Erythroblast (primary cell): Measurements from ENCODE around the gene BIRC5.

Experiments used
- GATA1 ChIP-seq: IDR thresholded peaks from 2 replicates; pipeline ENCODE4 v1.6.1; 2011; ENCODE audit warnings: low read depth, mild to moderate bottlenecking, control low read depth, low read length, moderate library complexity
- POLR2A ChIP-seq: IDR thresholded peaks from 2 replicates; pipeline ENCODE4 v1.6.1; 2011; ENCODE audit warnings: mild to moderate bottlenecking, low read length

GRCh38 chr17:78214706-78215061, 631 bp downstream of the BIRC5 start:
- TF ChIP-seq POLR2A (no peak), GATA1 (no peak)
